Endothelial cell of umbilical vein (primary cell): Measurements from ENCODE around the gene FBXO21.

ENCODE experiments used
- EZH2 ChIP-seq: IDR thresholded peaks from 2 replicates; pipeline ENCODE4 v1.6.1; 2012; ENCODE audit warnings: borderline replicate concordance, low read depth, mild to moderate bottlenecking, moderate library complexity, low read length, inconsistent platforms; ENCODE audit not compliant: severe bottlenecking
- POLR2A ChIP-seq: IDR thresholded peaks from 2 replicates; pipeline ENCODE4 v1.6.1; 2012; ENCODE audit warnings: low read depth, mild to moderate bottlenecking, control low read depth, low read length
- POLR2AphosphoS5 ChIP-seq: IDR thresholded peaks from 2 replicates; pipeline ENCODE4 v1.6.1; 2012; ENCODE audit warnings: low read depth, mild to moderate bottlenecking, control low read depth, low read length, moderate library complexity; ENCODE audit not compliant: insufficient read depth
- TF ChIP-seq, protein P1 (sequence below), 2 donors: IDR thresholded peaks; 1 replicate in 1 of 2; 2 replicates in 1 of 2; pipeline ENCODE4 v1.5.1; 2011; ENCODE audit warnings: low read length in 2 of 2, mild to moderate bottlenecking in 2 of 2, moderate library complexity in 2 of 2, control low read depth in 1 of 2, inconsistent platforms in 1 of 2, low read depth in 1 of 2; ENCODE audit not compliant: insufficient read depth in 1 of 2; ENCODE audit errors: extremely low read depth in 1 of 2

DNA sequence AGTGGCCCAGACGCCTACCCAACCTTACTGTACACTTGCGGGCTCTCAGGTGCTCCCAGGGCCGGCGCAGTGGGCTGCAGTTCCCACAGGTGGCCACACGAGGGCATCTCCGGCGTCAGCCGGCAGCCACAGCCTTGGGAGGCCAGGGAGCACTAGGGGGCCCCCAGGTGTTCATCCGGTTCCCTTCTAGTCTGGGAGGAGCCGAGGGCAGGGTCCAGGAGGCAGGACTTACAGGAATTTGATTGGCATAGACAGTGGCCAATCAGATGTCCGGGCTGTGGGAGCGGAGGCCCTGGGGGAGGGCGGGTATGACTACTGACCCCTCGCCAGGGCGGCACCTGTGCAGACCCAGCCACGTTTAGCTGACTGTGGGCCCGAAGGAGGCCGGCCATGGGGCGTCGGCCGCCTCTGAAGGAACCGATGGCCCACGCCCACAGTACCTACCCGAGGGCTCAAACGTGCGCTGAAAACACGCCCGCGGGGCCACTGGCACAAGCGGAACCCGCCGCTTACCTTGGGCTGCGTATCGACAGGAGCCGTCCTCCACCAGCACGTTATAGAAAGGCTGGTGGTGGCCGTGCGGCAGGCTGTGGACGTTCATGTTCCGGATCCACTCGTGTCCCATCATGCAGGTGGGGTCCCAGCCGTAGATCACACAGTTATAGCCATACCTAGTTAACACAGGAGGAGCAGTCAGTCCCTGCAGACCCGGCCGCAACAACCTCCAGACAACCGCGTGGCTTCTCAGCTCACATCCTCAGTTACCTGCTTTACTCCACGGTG, 34.8 kb downstream of the FBXO21 start:
- TF ChIP-seq, protein P1, sequence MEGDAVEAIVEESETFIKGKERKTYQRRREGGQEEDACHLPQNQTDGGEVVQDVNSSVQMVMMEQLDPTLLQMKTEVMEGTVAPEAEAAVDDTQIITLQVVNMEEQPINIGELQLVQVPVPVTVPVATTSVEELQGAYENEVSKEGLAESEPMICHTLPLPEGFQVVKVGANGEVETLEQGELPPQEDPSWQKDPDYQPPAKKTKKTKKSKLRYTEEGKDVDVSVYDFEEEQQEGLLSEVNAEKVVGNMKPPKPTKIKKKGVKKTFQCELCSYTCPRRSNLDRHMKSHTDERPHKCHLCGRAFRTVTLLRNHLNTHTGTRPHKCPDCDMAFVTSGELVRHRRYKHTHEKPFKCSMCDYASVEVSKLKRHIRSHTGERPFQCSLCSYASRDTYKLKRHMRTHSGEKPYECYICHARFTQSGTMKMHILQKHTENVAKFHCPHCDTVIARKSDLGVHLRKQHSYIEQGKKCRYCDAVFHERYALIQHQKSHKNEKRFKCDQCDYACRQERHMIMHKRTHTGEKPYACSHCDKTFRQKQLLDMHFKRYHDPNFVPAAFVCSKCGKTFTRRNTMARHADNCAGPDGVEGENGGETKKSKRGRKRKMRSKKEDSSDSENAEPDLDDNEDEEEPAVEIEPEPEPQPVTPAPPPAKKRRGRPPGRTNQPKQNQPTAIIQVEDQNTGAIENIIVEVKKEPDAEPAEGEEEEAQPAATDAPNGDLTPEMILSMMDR (IDR thresholded peaks at IDR 0.05; ENCODE audit: extremely low read depth in 1 of 2, insufficient read depth in 1 of 2, low read depth in 1 of 2, low read length in 2 of 2) = peak; percentile 66 to 78
- TF ChIP-seq EZH2 (no peak), POLR2AphosphoS5 (no peak), POLR2A (no peak)
